ENCODE data around the gene BCL2L13.

Gene BCL2L13, protein sequence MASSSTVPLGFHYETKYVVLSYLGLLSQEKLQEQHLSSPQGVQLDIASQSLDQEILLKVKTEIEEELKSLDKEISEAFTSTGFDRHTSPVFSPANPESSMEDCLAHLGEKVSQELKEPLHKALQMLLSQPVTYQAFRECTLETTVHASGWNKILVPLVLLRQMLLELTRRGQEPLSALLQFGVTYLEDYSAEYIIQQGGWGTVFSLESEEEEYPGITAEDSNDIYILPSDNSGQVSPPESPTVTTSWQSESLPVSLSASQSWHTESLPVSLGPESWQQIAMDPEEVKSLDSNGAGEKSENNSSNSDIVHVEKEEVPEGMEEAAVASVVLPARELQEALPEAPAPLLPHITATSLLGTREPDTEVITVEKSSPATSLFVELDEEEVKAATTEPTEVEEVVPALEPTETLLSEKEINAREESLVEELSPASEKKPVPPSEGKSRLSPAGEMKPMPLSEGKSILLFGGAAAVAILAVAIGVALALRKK

DNA sequence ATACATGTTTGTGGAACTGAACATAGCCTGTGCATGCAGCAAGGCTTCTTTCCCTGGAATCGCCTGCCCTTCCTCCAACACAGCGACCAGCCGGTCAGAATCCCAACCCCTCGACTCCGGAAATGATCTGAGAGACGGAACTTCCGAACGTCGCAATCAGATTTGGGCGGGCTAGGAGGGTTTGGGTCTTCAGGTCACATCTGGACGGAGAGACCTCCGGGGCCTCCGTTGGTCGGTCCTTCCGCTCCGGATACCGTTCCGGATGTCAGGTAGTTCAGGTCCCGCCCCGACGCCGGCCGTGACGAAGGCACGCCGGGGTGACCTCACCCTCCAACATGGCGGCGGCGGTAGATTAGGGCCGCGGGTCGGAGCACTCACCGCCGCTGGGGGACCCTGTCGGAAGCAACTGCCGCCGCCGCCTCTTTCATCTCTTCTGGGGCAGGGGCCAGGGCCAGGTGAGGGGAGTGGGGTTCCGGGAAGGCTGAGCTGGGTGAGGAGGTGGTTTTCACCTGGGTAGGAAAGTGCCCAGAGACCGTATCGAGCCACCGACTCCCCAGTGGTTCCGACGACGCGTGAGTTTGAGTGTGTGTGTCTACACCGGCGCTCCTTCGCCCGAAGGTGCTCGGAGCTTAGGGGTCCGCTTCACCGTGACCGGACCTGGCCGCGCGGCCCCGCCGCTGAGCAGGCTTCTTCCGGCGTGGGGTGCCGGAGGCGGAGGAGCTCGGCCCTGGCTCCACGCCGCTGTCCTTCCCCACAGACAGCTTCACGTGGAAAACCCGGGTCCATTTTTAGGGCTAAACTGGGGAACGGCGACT lies at the start of gene BCL2L13:
Gene BCL2L13, plus strand, starts transcription at position 326 of the 815 bp plus-strand sequence. CDS start 16,955 bp downstream, outside the sequence.
- DNase-seq (ENCODE audit: low read depth, low spot score): peak; percentile 90

DNA sequence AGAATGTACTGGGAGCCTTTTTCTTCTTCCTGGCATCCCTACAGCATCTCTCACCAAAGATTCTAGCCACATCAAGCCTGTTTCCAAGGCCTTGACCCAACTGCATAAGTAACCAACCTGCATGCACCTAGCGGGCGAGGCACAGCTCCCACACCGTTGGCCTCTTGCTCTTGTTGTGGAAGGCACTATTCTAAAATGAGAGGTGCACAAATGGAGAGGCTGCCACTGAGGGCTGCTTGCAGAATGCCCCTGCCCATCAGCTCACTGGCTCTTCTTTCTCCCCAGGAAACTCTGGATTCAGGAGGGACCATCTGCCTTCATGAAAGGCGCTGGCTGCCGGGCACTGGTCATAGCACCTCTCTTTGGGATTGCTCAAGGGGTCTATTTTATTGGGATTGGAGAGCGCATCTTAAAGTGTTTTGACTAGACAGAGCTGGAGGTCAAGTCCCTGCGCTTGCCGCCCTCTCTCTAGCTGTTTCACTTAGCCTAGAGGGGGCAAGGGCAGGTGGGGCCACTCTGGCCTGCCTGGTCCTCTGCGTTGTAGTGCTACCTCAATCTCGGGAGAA lies 48.7 kb upstream of the BCL2L13 start:
- no peak for DNase-seq (ENCODE audit: low read depth, low spot score)

DNA sequence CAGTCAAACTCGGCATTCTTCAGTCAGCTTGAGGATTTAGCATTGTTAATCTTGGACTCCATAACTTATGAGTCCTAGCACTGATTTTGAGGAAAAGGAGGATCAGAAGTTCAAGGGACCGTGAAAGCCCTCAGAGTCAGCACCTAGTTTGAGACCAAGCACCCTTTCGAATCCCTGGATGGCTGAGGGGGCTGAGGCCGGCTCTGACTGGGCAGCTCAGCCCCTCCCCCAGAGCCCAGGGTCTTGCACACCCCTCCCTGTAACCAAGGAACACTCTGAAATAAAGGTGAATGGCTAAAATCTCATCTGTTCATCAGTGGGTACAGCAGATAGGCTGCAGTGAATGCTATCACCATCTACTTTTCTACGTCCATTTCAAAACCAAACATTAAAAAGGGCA lies 48.0 kb upstream of the BCL2L13 start:
- DNase-seq (ENCODE audit: low read depth, low spot score): no peak

DNA sequence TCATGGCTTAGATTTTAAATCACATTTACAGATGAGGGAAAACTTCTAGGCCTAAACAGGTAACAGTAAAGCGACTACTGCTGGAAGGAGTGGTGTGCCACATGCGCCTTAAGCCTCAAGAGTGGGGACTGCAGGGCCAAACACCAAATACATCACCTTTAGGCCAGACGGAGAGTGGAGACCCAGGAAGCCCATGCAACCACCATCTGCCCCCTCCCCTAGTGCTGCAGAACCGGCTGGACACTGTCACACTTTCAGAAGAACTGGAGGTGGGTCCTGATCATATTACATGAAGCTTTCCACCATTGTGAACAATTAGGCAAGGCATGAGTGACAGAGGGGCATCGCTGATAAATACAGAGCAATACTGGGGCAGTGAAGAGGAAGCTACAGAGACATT lies 46.4 kb upstream of the BCL2L13 start:
- no peak for DNase-seq (ENCODE audit: low read depth, low spot score)

DNA sequence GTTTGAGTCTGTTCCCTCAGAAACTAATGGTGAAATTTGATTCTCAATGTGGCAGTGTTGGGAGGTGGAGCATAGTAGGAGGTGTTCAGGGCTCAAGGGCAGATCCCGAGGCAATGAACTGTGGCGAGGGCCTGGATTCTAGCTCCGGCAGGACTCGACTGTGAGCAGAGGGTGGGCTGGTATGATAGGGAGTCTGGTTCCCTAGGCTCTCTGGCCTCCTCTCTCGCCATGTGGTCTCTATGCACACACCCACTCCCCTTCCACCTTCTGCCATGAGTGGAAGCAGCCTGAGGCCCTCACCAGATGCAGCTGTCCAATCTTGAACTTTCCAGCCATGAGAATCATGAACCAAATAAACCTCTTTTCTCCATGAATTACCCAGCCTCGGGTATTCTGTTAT lies 42.3 kb upstream of the BCL2L13 start:
- DNase-seq (ENCODE audit: low read depth, low spot score): no peak

DNA sequence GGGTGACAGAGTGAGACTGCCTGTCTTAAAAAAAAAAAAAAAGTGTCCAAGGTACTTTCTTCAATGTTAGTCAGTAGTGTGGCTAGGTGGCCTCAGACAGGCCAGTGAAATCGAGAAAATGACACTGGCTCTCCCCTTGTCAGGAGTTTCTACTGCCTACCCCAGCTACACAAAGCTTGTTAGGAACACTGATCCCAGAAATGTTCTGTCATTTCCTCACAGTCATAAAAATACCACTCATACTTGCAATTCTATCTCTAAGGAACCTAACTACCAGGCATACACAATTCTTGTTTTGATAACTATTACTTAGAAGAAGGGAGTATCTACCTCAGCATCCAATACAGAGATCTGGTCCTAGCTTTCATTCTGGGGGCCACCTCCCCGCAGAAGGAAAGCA lies 41.3 kb upstream of the BCL2L13 start:
- DNase-seq (ENCODE audit: low read depth, low spot score): no peak

DNA sequence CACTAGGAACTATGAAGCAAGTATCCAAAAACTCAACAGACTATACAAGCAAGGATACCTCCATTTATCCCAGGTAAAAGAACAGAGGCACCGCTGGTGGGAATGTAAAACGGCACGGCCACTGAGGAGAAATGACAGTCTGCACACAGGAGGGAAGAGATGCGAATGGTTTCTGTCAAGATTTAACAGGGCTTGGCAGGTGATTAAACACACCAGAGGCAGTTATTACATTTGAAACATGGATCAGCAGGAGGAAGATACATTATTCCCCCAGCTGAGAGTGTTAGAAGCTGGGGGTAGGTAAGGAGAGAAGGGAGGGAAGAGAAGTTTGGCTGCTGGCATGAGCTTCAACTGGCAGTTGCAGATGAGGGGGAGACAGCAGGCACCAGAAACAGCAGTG lies 40.2 kb upstream of the BCL2L13 start:
- DNase-seq (ENCODE audit: low read depth, low spot score): no peak

DNA sequence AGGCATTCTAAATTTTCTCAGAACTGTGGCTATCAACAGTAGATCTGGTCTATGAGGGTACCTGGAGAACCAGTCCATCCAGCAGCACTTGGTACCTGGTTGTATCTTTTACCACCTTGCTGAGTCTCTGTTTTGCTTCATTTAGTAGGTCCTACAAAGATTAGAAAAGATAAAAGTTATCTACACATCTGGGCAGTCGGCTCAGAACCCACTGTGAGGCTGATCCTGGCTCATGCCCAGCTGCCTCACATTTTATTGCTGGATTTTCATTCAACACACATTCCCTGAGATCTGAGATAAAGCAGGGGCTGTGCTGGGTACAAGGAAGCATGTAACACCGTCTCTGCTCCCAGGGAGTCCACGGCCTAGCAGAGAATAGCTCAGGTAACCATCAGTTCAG lies 37.5 kb upstream of the BCL2L13 start:
- no peak for DNase-seq (ENCODE audit: low read depth, low spot score)

DNA sequence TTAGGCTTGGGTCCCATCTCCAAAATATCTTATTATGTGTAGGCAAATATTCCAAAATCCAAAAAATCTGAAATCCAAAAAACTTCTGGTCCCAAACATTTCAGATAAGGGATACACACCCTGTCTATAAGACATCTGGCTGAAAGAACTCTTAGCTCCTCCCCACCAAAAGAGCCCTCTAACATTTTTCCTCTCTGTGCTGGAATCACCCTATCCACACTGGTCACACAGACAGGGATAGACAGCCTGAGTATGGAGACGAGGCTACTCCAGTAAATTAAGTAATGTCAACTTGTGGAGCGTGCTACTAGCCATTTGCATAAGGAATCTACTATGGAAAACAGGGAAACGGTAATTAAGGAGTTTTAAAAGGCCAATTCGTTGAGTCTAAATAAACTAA lies 34.9 kb upstream of the BCL2L13 start:
- no peak for DNase-seq (ENCODE audit: low read depth, low spot score)

DNA sequence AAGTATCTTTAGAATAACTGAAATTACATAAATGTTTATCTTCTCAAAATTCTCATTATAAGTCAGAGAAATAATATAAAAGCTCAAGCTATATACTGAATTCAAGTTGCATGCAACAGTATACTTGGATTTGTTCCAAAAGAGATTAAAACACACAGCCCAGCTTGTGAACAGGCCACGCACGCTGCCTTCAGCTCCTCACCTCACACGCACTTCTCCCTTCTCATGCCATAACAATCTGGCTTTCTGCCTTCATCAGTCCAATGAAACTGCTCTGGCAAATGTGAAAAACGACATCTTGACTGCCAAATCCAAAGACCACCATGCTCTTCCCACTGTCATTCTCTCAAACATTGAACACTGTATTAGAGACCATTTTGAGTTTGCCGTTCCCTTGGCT lies 32.1 kb upstream of the BCL2L13 start:
- no peak for DNase-seq (ENCODE audit: low read depth, low spot score)

DNA sequence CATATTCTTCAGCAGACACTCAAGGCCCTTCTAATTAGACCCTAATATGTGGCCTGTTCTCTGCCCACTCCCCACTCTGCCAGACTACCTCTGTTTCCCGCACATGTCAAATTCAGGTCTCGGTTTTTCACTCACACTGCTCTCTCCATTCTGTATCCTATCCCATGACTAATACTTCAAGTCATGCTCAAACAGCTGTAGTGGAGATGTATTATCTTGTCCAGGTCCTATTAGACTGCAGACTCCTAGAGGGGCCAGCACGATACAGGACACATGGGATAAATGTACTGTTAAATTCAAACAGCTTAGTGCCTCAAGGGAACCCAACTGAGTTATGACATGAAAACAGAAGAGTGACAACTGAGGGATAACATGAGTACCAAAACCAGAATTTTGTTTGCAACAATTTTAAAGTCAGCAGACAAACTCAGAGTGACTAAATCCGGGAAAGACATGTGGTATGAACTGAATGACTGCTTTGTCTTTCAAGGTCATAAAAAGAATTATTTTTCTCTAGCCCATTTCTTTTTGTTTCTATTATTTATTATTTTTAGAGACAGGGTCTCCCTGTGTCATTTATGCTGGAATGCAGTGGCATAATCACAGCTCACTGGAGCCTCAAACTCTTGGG lies 30.6 kb upstream of the BCL2L13 start:
- DNase-seq (ENCODE audit: low read depth, low spot score): no peak

DNA sequence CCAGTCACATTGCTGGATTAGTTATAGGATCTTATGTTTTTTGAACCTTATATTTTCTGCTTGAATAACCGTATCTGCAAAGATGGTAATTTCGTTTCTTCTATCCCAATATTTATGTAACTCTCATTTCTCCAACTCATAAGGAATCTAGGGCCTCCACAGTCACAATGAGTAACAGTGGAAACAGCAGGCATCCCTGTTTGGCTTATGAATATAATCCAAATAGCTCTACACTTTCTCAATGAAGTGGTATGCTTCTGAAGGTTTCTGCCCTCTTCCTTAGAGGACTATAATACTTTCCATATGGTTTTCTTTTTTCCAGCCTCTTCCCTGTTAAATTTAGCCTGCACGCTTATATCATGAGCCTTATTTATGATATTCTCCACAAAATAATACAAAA lies 26.5 kb upstream of the BCL2L13 start:
- DNase-seq (ENCODE audit: low read depth, low spot score): no peak

DNA sequence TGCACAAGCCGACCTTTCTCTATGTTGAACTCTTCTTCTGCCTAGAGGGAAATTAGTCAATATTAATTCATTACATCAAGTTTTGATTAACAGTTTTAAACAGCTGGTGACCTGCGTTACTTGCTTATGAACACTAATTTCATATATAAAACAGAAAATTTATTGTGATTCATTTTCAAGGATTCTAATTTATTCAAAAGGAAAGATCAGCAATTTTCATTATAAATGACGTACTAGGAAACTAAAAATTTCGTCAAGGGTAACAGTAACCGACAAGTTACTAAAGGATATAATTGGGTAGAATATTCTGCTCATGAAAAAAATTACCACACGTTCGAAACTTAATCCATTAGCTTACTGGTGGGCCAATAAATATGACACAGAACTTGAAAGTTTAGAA lies 25.3 kb upstream of the BCL2L13 start:
- no peak for DNase-seq (ENCODE audit: low read depth, low spot score)

DNA sequence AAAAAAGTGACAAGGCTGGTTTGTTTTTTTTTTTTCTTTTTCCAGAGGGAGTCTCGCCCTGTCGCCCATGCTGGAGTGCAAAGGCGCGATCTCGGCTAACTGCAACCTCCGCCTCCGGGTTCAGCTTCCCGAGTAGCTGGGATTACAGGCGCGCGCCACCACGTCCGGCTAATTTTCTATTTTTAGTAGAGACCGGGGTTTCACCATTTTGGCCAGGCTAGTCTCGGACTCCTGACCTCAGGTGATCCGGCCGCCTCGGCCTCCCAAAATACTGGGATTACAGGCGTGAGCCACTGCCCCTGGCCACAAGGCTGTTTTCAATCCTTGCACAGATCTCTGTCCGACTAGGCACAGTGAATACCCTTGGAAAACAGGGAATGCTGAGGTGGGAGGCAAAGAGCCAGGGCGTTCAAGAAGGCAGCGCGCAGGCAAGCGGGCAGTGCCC lies 10.6 kb upstream of the BCL2L13 start:
- no peak for DNase-seq (ENCODE audit: low read depth, low spot score)

DNA sequence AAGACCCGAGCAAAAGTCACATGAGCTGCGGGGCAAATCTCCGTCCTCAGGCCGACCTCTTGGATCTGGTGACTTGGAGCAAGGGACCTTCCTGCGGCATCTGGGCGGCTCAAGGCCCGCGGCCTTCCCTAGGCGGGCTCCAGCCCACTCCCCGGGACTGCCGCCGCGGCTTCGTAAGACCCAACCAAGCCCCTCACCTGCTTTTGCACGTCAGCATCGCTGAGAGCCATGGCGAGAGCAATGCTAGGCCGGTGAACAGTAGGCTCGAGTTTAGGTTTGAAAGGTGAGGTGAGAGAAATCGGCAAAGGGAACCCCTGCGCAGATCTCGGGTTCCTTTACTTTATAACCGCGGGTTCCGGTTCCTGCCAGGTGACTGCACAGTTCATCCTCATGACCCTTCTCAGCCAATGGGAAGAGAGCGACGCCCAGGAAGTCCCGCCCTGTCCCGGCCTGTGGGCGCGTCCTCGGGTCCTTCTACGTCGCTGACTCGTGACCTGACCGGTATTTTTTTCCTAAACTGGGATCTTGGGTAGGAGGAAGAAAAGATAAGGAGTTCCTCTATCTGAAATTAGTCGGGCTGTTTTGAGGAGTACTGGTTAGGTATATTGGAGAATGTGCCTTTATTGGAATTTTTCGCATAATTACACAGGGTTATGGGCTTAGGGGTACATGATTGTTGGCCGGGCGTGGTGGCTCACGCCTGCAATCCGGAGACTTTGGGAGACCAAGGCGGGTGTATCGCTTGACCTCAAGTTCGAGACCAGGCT lies 10.0 kb upstream of the BCL2L13 start, which contains the start of gene ATP6V1E1:
Gene ATP6V1E1, minus strand, starts transcription at position 344 of the 767 bp plus-strand sequence. Its CDS starts 114 bp downstream, at position 230.
- peak; percentile 88 for DNase-seq (ENCODE audit: low read depth, low spot score)

DNA sequence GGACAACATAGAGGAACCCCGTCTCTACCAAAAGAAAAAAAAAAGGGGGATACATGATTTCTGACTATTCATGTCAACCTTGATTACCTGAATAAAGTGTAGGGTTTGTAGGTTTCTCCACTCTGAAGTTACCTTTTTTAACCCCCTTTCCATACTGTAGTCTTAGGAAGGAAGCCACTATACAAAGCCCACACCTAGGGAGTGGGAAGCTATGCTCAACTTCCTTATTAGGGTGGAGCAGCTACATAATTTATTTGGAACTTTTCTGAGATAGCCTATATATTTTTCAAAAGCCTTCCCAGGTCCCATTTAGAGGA lies 9.4 kb upstream of the BCL2L13 start:
- DNase-seq (ENCODE audit: low read depth, low spot score): no peak

DNA sequence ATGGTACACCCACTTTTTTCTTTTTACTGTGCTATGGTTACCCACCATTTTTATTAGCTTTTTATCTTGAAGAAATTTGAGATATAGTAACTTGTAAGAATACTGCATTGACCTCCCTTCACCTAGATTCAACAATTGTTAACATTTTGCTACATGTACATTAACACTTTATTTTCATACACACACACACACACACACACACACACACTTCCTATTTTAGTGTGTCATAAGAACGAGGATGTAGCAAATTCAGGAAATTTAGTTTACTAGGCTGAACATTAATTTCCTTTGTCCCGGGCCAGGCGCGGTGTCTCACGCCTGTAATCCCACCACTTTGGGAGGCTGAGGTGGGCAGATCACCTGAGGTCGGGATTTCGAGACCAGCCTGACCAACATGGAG lies 8.9 kb upstream of the BCL2L13 start:
- DNase-seq (ENCODE audit: low read depth, low spot score): no peak

DNA sequence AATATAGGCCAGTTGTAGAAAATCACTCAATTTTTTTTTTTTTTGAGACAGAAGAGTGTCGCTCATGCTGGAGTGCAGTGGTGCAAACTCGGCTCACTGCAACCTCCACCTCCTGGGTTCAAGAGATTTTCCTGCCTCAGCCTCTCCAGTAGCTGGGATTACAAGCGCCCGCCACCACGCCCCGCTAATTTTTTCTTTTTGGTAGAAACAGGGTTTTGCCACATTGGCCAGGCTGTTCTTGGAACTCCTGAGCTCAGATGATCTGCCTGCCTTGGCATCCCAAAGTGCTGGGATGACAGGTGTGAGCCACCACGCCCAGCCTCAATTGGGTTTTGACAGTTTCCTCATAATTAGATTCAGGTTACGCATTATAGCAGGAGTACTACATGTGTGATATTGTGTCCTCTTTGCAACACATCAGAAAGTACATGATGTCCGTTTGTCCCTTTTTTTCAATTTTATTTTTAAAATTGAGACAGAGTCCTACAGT lies 7.4 kb upstream of the BCL2L13 start:
- no peak for DNase-seq (ENCODE audit: low read depth, low spot score)

DNA sequence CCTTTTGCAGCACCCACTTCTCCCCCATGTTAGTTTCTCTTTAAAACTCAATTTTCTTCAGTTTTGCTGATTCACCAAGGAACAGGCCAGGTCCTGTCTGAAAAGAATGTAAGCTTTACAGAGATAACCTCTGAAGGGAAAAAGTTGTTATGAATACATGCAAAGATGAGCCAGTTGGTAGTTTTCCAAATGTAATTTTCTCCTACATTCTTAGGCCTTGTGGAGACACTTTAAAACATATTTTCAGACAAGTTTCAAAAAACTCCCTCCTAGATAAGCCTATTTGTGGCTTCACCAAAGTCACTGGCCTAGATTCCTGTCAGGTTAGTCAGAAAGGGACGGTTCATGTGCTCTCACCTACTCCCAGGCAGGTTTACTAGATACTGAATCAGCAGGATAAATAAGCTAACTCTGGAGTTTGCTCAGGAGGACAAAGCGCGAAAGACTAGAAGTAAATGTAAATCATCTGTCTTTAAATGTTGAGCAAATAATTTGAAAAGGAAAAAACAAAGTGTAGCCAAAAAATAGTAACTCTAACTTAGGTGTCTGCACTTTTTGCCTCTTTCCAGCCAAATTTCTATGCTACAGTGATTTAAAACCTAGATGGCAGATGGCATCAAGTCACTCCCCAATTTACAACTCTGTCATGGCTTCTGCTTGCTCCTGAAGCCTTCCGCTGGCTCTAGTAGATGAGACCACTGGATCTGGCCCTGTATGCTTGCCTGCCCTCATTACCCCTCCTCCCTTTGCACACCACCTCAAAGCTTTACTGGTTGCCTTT lies 5.2 kb upstream of the BCL2L13 start:
- no peak for DNase-seq (ENCODE audit: low read depth, low spot score)

DNA sequence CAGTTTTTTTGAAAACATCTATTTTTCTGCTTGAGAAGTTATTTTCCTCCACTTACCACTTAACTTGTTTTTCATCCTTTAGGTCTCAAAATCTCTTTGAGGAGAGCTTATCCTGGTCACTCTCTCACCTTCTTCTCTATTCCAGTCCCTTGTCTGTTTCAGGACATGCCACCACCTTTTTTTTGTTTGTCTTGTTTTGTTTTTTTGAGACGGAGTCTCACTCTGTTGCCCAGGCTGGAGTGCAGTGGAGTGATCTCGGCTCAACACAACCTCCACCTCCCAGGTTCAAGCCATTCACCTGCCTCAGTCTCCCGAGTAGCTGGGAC lies 4.6 kb upstream of the BCL2L13 start:
- DNase-seq (ENCODE audit: low read depth, low spot score): no peak

Measured in iPS DF 19.7 (cell line).